Activated CD4-positive, alpha-beta memory T cell treated with anti-CD3 and anti-CD28 coated beads, Interleukin-2, amount 10 ng/mL, durations not matched to agents 7 days and 5 days (primary cell): ENCODE data around the gene SIRPB2. TPM values are rescaled to one million over a fixed set of nuclear protein-coding genes. Genes with fewer than 3 reads are reported as not detected.

Experiments
- CTCF ChIA-PET: fragments of 350-600 bp; sonication (Branson Sonifier 250); formaldehyde crosslinking; loops from one replicate; lab custom pipeline; 2021; ENCODE audit warnings: antibody characterized with exemption, inconsistent platforms; lab: Charles Lee
- POLR2A ChIA-PET: fragments of 350-600 bp; sonication (Branson Sonifier 250); formaldehyde crosslinking; loops from one replicate; lab custom pipeline; 2021; ENCODE audit warnings: antibody characterized with exemption; lab: Charles Lee
- DNase-seq: peaks from one replicate; pipeline ENCODE4 v3.0.0-alpha.2; 2020
- H3K27ac Mint-ChIP-seq: one replicate; pipeline ENCODE4 v1.8.0; 2021; ENCODE audit warnings: mild to moderate bottlenecking, mixed read lengths
- H3K27me3 Mint-ChIP-seq: one replicate; pipeline ENCODE4 v1.8.0; 2021; ENCODE audit warnings: mixed read lengths
- H3K36me3 Mint-ChIP-seq: one replicate; pipeline ENCODE4 v1.8.0; 2021; ENCODE audit warnings: low read depth, mixed read lengths
- H3K4me1 Mint-ChIP-seq: one replicate; pipeline ENCODE4 v1.8.0; 2021; ENCODE audit warnings: mixed read lengths
- H3K4me3 Mint-ChIP-seq: one replicate; pipeline ENCODE4 v1.8.0; 2021; ENCODE audit warnings: mild to moderate bottlenecking, mixed read lengths
- H3K9me3 Mint-ChIP-seq: one replicate; pipeline ENCODE4 v1.8.0; 2021; ENCODE audit warnings: mixed read lengths
- total RNA-seq, 2 experiments: library from RNA; stranded (reverse); gene quantifications; one replicate each; pipeline ENCODE4 v1.2.3, GENCODE V29; 2021

Gene SIRPB2
- total RNA-seq, 2 experiments from 2014 or later = not detected

DNA sequence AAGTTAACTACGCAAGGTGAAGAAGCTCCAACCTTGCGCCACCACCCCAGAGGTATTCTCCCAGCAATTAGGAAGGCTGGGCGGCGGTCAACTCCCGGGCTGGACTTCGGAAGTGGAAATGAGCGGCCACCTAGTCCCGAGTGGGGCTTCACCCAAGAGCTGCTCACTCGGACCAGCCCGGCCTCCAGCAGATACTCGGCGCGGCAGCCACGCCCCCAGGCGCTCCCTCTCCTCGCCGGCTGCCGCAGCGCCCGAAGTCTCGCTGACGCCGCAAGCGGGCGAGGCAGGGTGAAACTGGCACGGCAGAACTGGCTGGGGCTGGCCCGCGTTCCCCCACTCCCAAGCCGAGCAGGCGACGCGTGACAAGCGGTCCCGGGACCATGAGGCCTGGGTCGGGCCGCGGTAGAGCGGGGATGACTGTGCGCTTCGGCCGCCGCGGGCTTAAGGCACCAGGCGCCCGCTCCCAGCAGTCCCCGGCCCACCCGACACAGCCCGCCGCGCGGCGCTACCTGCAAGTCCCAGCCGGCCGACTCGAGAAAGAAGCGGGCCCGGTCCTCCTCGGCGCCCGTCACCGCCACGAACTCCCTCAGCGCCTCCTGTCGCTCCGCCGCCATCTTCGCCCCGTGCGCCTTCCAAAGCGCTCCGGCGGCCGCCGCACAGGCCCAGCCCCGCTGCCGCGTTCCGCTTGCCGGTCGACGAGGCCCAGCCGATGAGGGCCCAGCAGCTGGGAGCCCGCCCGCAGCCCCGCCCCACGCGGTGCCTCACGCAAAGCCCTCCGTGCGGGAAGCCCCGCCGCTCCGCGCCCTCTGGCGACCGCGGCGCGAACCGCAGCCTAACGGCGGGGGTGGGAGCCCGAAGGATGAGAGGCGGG is 24.8 kb downstream of the SIRPB2 start, which contains the start of gene NSFL1C:
TSS of gene NSFL1C (minus strand) at position 639 of the 871 bp plus-strand sequence. CDS start at position 614, 25 bp downstream.
- H3K4me3 Mint-ChIP-seq = peak within 1 kb of the TSS; percentile 85
- H3K9me3 Mint-ChIP-seq = no peaks in the 10 kb centered on the region
- H3K27ac Mint-ChIP-seq = peak within 1 kb of the TSS; percentile 68
- peaks cover 43% of the 10 kb centered on the region for H3K4me1 Mint-ChIP-seq
- ChIA-PET CTCF (interaction anchor here (0.6 to 3.0 kb wide), 19 partner anchors 9 to 348 kb away, joined by 3 to 15 read pairs (median 3); partner anchors contain the start of gene PSMF1), POLR2A (interaction anchor here (0.6 to 2.2 kb wide), 13 partner anchors 17 to 348 kb away, joined by 3 to 16 read pairs (median 4); partner anchors contain the start of gene PSMF1)
- DNase-seq = peak; percentile 98
- H3K27me3 Mint-ChIP-seq = peaks cover 20% of the 10 kb centered on the region
- H3K36me3 Mint-ChIP-seq = peaks cover 8% of the 10 kb centered on the region

DNA sequence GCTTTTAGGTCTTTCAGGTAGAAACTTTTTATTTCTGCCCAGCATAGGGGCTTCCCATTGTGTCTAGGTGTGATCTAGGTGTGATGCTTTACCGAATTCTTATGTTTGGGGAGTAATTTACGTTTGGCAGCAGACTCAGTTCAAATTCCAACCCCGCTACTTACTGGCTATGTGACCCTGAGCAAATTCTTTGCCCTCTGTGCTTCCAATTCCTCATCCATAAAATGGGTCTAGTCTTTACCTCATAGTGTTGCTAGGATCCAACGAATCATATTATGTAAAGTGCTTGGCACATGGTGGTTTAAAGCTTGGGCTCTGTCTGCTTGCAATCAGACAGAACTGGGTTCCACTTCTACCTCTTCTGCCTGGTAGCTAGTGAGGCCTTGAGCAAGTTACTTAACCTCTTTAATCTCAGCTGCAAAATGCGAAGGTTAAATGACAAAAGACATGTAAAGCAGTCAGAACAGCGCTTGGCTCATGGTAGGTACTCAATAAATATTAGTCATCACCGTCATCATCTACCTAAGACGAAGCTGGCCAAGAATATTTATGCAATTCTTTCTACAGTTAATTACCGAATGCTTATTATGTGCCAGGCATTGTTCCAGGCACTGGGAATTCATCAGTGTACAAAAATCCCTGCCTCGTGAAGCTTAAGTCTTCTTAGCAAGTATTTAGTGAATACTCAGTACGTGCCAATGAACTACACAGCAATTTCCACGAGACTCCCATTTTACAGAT is 25.6 kb downstream of the SIRPB2 start:
- H3K4me3 Mint-ChIP-seq = peak overlapping the region; percentile 85
- POLR2A ChIA-PET = interaction anchor here (0.9 to 2.2 kb wide), 8 partner anchors 31 to 347 kb away, joined by 3 to 16 read pairs (median 6); partner anchors contain the start of gene PSMF1
- CTCF ChIA-PET = interaction anchor here (0.6 to 2.7 kb wide), 9 partner anchors 9 to 344 kb away, joined by 3 to 13 read pairs (median 5); no protein-coding TSS in a partner anchor
- H3K9me3 Mint-ChIP-seq = no peaks in the 10 kb centered on the region
- peaks cover 43% of the 10 kb centered on the region for H3K4me1 Mint-ChIP-seq
- H3K27me3 Mint-ChIP-seq = peaks cover 20% of the 10 kb centered on the region
- H3K27ac Mint-ChIP-seq = peak overlapping the region; percentile 68
- peaks cover 15% of the 10 kb centered on the region for H3K36me3 Mint-ChIP-seq
- no peak for DNase-seq

DNA sequence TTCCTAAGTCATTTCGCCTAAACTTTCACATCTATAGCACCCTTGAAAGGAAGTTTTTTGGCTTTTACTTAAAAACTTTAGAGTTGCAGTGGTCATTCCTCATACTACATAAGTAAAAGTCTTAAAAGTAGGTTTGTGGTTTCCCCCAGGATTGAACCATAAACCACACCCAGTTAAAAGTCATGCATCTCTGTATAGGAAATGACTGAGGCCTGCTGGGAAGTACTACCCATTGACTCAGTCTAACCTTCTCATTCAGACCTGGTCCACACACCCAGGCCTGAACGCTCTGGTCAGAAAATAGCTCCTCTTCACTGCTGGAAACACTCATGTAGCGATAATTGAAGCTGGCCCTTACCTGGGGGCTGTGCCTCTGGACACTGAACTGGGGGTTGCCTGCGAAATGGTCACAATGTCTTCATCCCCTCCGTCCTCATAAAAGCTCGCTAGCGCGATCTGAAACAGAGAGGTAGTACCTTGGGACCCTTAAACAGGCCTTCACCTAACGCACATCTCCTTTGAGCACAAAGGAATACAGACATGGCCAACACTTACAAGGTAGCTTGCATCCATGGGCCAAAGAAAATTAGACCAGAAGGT is 27.1 kb downstream of the SIRPB2 start:
- Mint-ChIP-seq H3K4me1 (peaks cover 43% of the 10 kb centered on the region), H3K4me3 (no peak overlapping the region), H3K27ac (no peak overlapping the region), H3K36me3 (peaks cover 25% of the 10 kb centered on the region), H3K27me3 (peaks cover 20% of the 10 kb centered on the region), H3K9me3 (no peaks in the 10 kb centered on the region)
- ChIA-PET POLR2A (no interaction called here), CTCF (no interaction called here)
- no peak for DNase-seq

GRCh38 chr20:1462834-1463233 is 28.4 kb downstream of the SIRPB2 start:
- Mint-ChIP-seq H3K4me1 (peaks cover 40% of the 10 kb centered on the region), H3K27me3 (peaks cover 8% of the 10 kb centered on the region), H3K27ac (no peak overlapping the region), H3K9me3 (no peaks in the 10 kb centered on the region), H3K36me3 (peaks cover 31% of the 10 kb centered on the region), H3K4me3 (no peak overlapping the region)
- CTCF ChIA-PET = no interaction called here
- DNase-seq = no peak
- POLR2A ChIA-PET = no interaction called here

DNA sequence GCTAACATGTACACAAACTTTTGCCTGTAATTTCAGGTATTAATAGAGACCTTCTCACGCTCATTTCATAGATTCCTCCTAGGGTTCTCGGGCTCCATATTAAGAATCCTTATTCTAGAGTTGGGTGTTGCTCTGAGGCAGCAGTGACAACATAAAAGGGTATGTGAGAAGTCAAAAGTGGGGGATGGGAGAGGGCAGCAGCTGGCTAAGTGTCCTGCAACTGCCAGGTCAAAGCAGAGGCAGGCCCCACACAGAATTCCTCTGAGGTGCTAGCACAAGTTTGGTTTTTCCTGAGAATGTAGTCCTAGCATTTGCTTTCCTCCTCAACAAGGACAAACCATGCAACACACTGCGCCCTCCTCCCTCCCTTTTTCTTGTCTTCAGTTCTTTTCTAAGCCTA is 29.2 kb downstream of the SIRPB2 start:
- ChIA-PET CTCF (interaction anchor here (2.2 kb wide), 1 partner anchor 315 kb away, joined by 6 read pairs; no protein-coding TSS in a partner anchor), POLR2A (no interaction called here)
- no peak overlapping the region for H3K27ac Mint-ChIP-seq
- no peak overlapping the region for H3K4me3 Mint-ChIP-seq
- no peaks in the 10 kb centered on the region for H3K27me3 Mint-ChIP-seq
- no peak for DNase-seq
- H3K4me1 Mint-ChIP-seq = peaks cover 32% of the 10 kb centered on the region
- no peaks in the 10 kb centered on the region for H3K9me3 Mint-ChIP-seq
- peaks cover 37% of the 10 kb centered on the region for H3K36me3 Mint-ChIP-seq

- Mint-ChIP-seq H3K4me3 (no peak overlapping the region), H3K9me3 (no peaks in the 10 kb centered on the region), H3K4me1 (peaks cover 23% of the 10 kb centered on the region), H3K27me3 (no peaks in the 10 kb centered on the region), H3K36me3 (peaks cover 38% of the 10 kb centered on the region), H3K27ac (no peak overlapping the region)
- ChIA-PET POLR2A (no interaction called here), CTCF (interaction anchor here (2.2 kb wide), 1 partner anchor 317 kb away, joined by 6 read pairs; no protein-coding TSS in a partner anchor)
- no peak for DNase-seq
These were observed 30.9 kb downstream of the SIRPB2 start for GRCh38 chr20:1460275-1460674.

GRCh38 chr20:1457992-1458391 is 33.2 kb downstream of the SIRPB2 start:
- peaks cover under 1% of the 10 kb centered on the region for H3K4me1 Mint-ChIP-seq
- H3K27ac Mint-ChIP-seq = no peak overlapping the region
- CTCF ChIA-PET = no interaction called here
- no peaks in the 10 kb centered on the region for H3K9me3 Mint-ChIP-seq
- DNase-seq = no peak
- H3K36me3 Mint-ChIP-seq = peaks cover 49% of the 10 kb centered on the region
- POLR2A ChIA-PET = no interaction called here
- no peaks in the 10 kb centered on the region for H3K27me3 Mint-ChIP-seq
- no peak overlapping the region for H3K4me3 Mint-ChIP-seq

DNA sequence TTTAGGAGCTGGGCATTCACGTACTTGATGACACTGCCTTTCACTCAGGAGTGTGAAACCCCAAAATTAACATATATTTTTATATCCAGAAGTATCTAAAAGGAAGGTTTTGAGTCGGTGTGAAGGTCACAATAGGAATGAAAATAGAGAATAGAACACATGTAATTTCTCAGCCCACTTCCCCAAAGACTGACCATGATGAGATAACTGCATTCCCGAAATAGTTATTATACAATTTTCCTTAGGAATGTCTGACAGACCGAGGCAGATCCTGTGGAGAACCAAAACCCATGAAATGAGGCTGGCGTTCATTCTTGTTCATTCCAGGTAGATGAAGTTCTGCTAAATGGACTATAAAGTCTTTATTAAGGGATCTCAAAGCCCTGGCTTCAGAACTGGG is 34.9 kb downstream of the SIRPB2 start:
- ChIA-PET POLR2A (interaction anchor here (1.2 kb wide), 1 partner anchor 13 kb away, joined by 3 read pairs; no protein-coding TSS in a partner anchor), CTCF (no interaction called here)
- Mint-ChIP-seq H3K9me3 (no peaks in the 10 kb centered on the region), H3K27me3 (no peaks in the 10 kb centered on the region), H3K4me1 (no peaks in the 10 kb centered on the region), H3K36me3 (peaks cover 63% of the 10 kb centered on the region), H3K4me3 (no peak overlapping the region), H3K27ac (no peak overlapping the region)
- no peak for DNase-seq

DNA sequence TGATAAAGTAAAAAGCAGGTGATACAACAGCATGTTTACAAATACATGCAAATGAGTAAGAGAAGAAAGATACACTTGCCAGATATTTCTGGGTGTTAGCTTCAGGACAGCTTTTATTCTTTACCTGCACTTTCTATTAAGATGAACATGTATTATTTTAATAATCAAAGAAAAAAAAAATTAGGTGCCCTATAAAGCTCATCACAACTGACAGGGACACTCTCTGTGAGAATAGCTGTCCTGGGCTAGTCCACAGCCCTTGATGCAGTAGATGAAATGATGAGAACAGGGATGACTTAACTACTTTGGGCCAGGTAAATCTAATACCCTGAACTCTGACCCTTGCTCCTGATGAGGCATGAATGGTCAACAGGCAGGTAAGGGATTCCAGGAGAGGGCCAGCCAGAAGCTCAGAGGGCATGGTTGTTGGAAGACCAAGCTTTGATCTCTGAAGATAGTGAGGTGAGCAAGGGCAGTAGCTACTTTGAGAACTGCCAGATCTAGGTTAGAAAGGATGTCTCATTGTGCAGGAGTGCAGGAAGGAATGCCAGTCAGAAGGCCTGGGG is 40.2 kb downstream of the SIRPB2 start:
- DNase-seq = no peak
- Mint-ChIP-seq H3K36me3 (peaks cover 63% of the 10 kb centered on the region), H3K27ac (no peak overlapping the region), H3K4me3 (no peak overlapping the region), H3K9me3 (no peaks in the 10 kb centered on the region), H3K4me1 (no peaks in the 10 kb centered on the region), H3K27me3 (no peaks in the 10 kb centered on the region)
- CTCF ChIA-PET = interaction anchor here (1.0 to 1.7 kb wide), 5 partner anchors 11 to 326 kb away, joined by 3 to 5 read pairs (median 4); no protein-coding TSS in a partner anchor
- POLR2A ChIA-PET = interaction anchor here (0.7 kb wide), 1 partner anchor 995 kb away, joined by 3 read pairs; no protein-coding TSS in a partner anchor

- CTCF ChIA-PET = interaction anchor here (1.6 kb wide), 1 partner anchor 17 kb away, joined by 3 read pairs; no protein-coding TSS in a partner anchor
These were observed 41.9 kb downstream of the SIRPB2 start for GRCh38 chr20:1449370-1449769.

GRCh38 chr20:1448081-1448620 is 43.1 kb downstream of the SIRPB2 start:
- ChIA-PET CTCF (interaction anchor here (1.2 to 2.0 kb wide), 3 partner anchors 10 to 329 kb away, joined by 3 to 6 read pairs (median 5); no protein-coding TSS in a partner anchor), POLR2A (interaction anchor here (1.3 to 1.4 kb wide), 2 partner anchors 10 to 19 kb away, joined by 3 to 4 read pairs; no protein-coding TSS in a partner anchor)
- Mint-ChIP-seq H3K4me3 (no peak overlapping the region), H3K4me1 (no peaks in the 10 kb centered on the region), H3K9me3 (no peaks in the 10 kb centered on the region), H3K27me3 (no peaks in the 10 kb centered on the region), H3K27ac (no peak overlapping the region), H3K36me3 (peaks cover 66% of the 10 kb centered on the region)
- no peak for DNase-seq

More at GRCh38 chr20:1449370-1449769, 41.9 kb downstream of the SIRPB2 start:
- DNase-seq = no peak
- POLR2A ChIA-PET = interaction anchor here (1.3 kb wide), 1 partner anchor 18 kb away, joined by 4 read pairs; no protein-coding TSS in a partner anchor
- Mint-ChIP-seq H3K4me1 (no peaks in the 10 kb centered on the region), H3K36me3 (peaks cover 65% of the 10 kb centered on the region), H3K4me3 (no peak overlapping the region), H3K27me3 (no peaks in the 10 kb centered on the region), H3K27ac (no peak overlapping the region), H3K9me3 (no peaks in the 10 kb centered on the region)
